A549 (cell line): ENCODE data around the gene TSSK6. TPM values are rescaled to one million over a fixed set of nuclear protein-coding genes. Genes with fewer than 3 reads are reported as not detected.

Experiments used
- ATAC-seq, 2 experiments: fragments of 200-7000 bp in 1 of 2; fragments of >200 bp in 1 of 2; cut with Nextera tagmentation in 1 of 2; cut with Tn5 transposase in 1 of 2; 3 replicates each; pipeline versions ENCODE4 v1.8.0 to v1.9.1; 2018 to 2020; ENCODE audit warnings: mild to moderate bottlenecking in 1 of 2, moderate library complexity in 1 of 2
- CTCF ChIA-PET: fragments of 300-600 bp; sonication (Branson Sonifier 250); formaldehyde crosslinking; extraction: SDS; loops from one replicate; lab custom pipeline; 2021; ENCODE audit warnings: antibody characterized with exemption, inconsistent platforms; lab: Yijun Ruan, JAX
- POLR2A ChIA-PET: fragments of 350-600 bp; formaldehyde crosslinking; extraction: SDS; loops from one replicate; lab custom pipeline; 2021; ENCODE audit warnings: antibody characterized with exemption, inconsistent platforms; lab: Yijun Ruan, JAX
- DNase-seq, 2 experiments: peaks; one replicate each; pipeline versions ENCODE4 v3.0.0 to v3.0.0-alpha.2; 2011 to 2016; ENCODE audit warnings: low read depth in 1 of 2, low spot score in 1 of 2
- FAIRE-seq: peaks from 2 replicates; lab custom pipeline; 2011; peaks lifted over from hg19 to GRCh38; lab: Jason Lieb, UNC
- H3K27ac ChIP-seq, 2 experiments: fragments of >200 bp; sonication (Bioruptor Twin); formaldehyde crosslinking; 3 replicates each; pipeline ENCODE4 v1.5.1; 2016 to 2017
- H3K4me1 ChIP-seq: fragments of >200 bp; sonication (Bioruptor Twin); formaldehyde crosslinking; 3 replicates; pipeline ENCODE4 v1.6.1; 2016
- H3K4me2 ChIP-seq: fragments of >200 bp; sonication (Bioruptor Twin); formaldehyde crosslinking; 3 replicates; pipeline ENCODE4 v1.6.1; 2016
- H3K4me3 ChIP-seq: fragments of >200 bp; sonication (Bioruptor Twin); formaldehyde crosslinking; 3 replicates; pipeline ENCODE4 v1.5.1; 2016
- H3K9me3 ChIP-seq: fragments of >200 bp; sonication (Bioruptor Twin); formaldehyde crosslinking; 3 replicates; pipeline ENCODE4 v1.6.1; 2016
- CBX2 ChIP-seq: fragments of 200-600 bp; sonication (generic); IDR thresholded peaks from 2 replicates; pipeline ENCODE4 v1.6.1; 2016; ENCODE audit warnings: low read depth, mild to moderate bottlenecking, borderline replicate concordance
- CEBPB ChIP-seq, 2 experiments: fragments of >200 bp in 1 of 2; sonication (Bioruptor Twin) in 1 of 2; formaldehyde crosslinking in 1 of 2; IDR thresholded peaks; 2 replicates each; pipeline ENCODE4 v1.6.1; 2012 to 2016
- CHD2 ChIP-seq: fragments of 150-350 bp; IDR thresholded peaks from 2 replicates; pipeline ENCODE4 v1.6.1; 2014; ENCODE audit warnings: low read length; ENCODE audit not compliant: partially characterized antibody
- CTCF ChIP-seq: fragments of >200 bp; sonication (Bioruptor Twin); formaldehyde crosslinking; IDR thresholded peaks from 3 replicates; pipeline ENCODE4 v1.5.1; 2016
- EHF ChIP-seq: fragments of 250-450 bp; sonication (Bioruptor Pico); IDR thresholded peaks from 2 replicates; pipeline ENCODE4 v1.5.0; 2020; ENCODE audit warnings: mild to moderate bottlenecking
- ESRRA ChIP-seq: fragments of 150-350 bp; IDR thresholded peaks from 2 replicates; pipeline ENCODE4 v1.6.1; 2014; ENCODE audit warnings: mild to moderate bottlenecking, low read length, borderline replicate concordance
- FOSB ChIP-seq: fragments of 250-450 bp; sonication (Bioruptor Pico); IDR thresholded peaks from 2 replicates; pipeline ENCODE4 v1.5.0; 2020; ENCODE audit warnings: mild to moderate bottlenecking, moderate library complexity
- HDAC2 ChIP-seq: fragments of 200-600 bp; sonication (generic); IDR thresholded peaks from 2 replicates; pipeline ENCODE4 v1.6.1; 2016
- HEYL ChIP-seq: fragments of 250-450 bp; sonication (Bioruptor Pico); IDR thresholded peaks from 2 replicates; pipeline ENCODE4 v1.8.0; 2021; ENCODE audit warnings: mild to moderate bottlenecking, moderate library complexity
- MAFK ChIP-seq: fragments of 450-650 bp; IDR thresholded peaks from 2 replicates; pipeline ENCODE4 v1.6.1; 2014; ENCODE audit not compliant: partially characterized antibody
- MAX ChIP-seq: IDR thresholded peaks from 2 replicates; pipeline ENCODE4 v1.6.1; 2012
- MAZ ChIP-seq: fragments of 150-350 bp; IDR thresholded peaks from 2 replicates; pipeline ENCODE4 v1.6.1; 2014; ENCODE audit warnings: antibody characterized with exemption, low read depth, low read length, borderline replicate concordance
- MYC ChIP-seq: IDR thresholded peaks from 2 replicates; pipeline ENCODE4 v1.6.1; 2012; ENCODE audit warnings: mild to moderate bottlenecking, inconsistent platforms, low read length, improper control_type of control experiment, borderline replicate concordance
- NR3C1 ChIP-seq: fragments of >200 bp; sonication (Bioruptor Twin); formaldehyde crosslinking; IDR thresholded peaks from 3 replicates; pipeline ENCODE4 v1.6.1; 2017
- PHF8 ChIP-seq: fragments of 200-600 bp; sonication (generic); IDR thresholded peaks from 2 replicates; pipeline ENCODE4 v1.6.1; 2016; ENCODE audit warnings: low read depth, mild to moderate bottlenecking, antibody characterized with exemption, moderate library complexity, borderline replicate concordance
- RAD21 ChIP-seq, 2 experiments: fragments of >200 bp in 1 of 2; sonication (Bioruptor Twin) in 1 of 2; formaldehyde crosslinking in 1 of 2; IDR thresholded peaks in 1 of 2; conservative IDR thresholded peaks in 1 of 2; 2 replicates in 1 of 2; 3 replicates in 1 of 2; pipeline ENCODE4 v1.6.1; 2012 to 2018; ENCODE audit warnings: inconsistent platforms in 1 of 2
- RCOR1 ChIP-seq: fragments of 150-350 bp; IDR thresholded peaks from 2 replicates; pipeline ENCODE4 v1.6.1; 2014; ENCODE audit warnings: antibody characterized with exemption, low read length, low read depth
- SMC3 ChIP-seq: fragments of >200 bp; sonication (Bioruptor Twin); formaldehyde crosslinking; IDR thresholded peaks from 3 replicates; pipeline ENCODE4 v1.6.1; 2018; ENCODE audit warnings: inconsistent platforms
- SREBF2 ChIP-seq: fragments of 450-650 bp; IDR thresholded peaks from 2 replicates; pipeline ENCODE4 v1.6.1; 2014; ENCODE audit warnings: mild to moderate bottlenecking, moderate library complexity
- ZFP36 ChIP-seq: fragments of 450-650 bp; IDR thresholded peaks from 2 replicates; pipeline ENCODE4 v1.6.1; 2014; ENCODE audit warnings: borderline replicate concordance; ENCODE audit not compliant: partially characterized antibody
- ZNF302 ChIP-seq: fragments of 250-450 bp; sonication (Bioruptor Pico); IDR thresholded peaks from 2 replicates; pipeline ENCODE4 v1.9.0; 2021; ENCODE audit warnings: inconsistent platforms, mild to moderate bottlenecking, moderate library complexity
- ZSCAN20 ChIP-seq: fragments of 250-450 bp; sonication (Bioruptor Pico); IDR thresholded peaks from 2 replicates; pipeline ENCODE4 v1.8.0; 2022; ENCODE audit warnings: mild to moderate bottlenecking, moderate library complexity
- whole genome bisulfite sequencing: methylation state at CpG from one replicate; pipeline ENCODE4 v1.1.6; 2017; ENCODE audit errors: missing lambda C conversion rate; 5-methylcytosine and 5-hydroxymethylcytosine counted together
- polyA plus RNA-seq, 4 experiments: library from polyadenylated mRNA; depleted of rRNA in 3 of 4; stranded (reverse); fragments of >200 nt; fragmentation: RNase III in 1 of 4; extraction: RNeasy Plus Mini Kit Qiagen cat#74134 plus additional on column Dnase treatment in 1 of 4; gene quantifications; 2 replicates in 3 of 4; 3 replicates in 1 of 4; pipeline ENCODE4 v1.2.3, GENCODE V29; 2011 to 2017
- TF ChIP-seq, protein P1 (sequence below): IDR thresholded peaks from 2 replicates; pipeline ENCODE4 v1.6.1; 2012
- TF ChIP-seq, protein P2 (sequence below): fragments of 200-600 bp; sonication (generic); IDR thresholded peaks from 2 replicates; pipeline ENCODE4 v1.6.1; 2016; ENCODE audit warnings: antibody characterized with exemption, mild to moderate bottlenecking, moderate library complexity
- TF ChIP-seq, protein P3 (sequence below): fragments of >200 bp; sonication (Bioruptor Twin); formaldehyde crosslinking; IDR thresholded peaks from 2 replicates; pipeline ENCODE4 v1.6.1; 2016

The TSSK6 gene
- polyA plus RNA-seq, 2 of the 4 experiments (the other 2 are of a cell fraction), result 1.4 to 1.8 TPM

- no peak for TF ChIP-seq ZNF302 (CRISPR knock-in tag)
- no peak for TF ChIP-seq EHF (CRISPR knock-in tag)
- TF ChIP-seq, protein P1, sequence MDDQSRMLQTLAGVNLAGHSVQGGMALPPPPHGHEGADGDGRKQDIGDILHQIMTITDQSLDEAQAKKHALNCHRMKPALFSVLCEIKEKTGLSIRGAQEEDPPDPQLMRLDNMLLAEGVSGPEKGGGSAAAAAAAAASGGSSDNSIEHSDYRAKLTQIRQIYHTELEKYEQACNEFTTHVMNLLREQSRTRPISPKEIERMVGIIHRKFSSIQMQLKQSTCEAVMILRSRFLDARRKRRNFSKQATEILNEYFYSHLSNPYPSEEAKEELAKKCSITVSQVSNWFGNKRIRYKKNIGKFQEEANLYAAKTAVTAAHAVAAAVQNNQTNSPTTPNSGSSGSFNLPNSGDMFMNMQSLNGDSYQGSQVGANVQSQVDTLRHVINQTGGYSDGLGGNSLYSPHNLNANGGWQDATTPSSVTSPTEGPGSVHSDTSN, result no peak
- no peak for TF ChIP-seq SREBF2
- no peak for TF ChIP-seq ZSCAN20 (CRISPR knock-in tag)
- no peak for TF ChIP-seq MYC
- no peak for TF ChIP-seq HEYL (CRISPR knock-in tag)
- TF ChIP-seq RAD21 (conservative IDR thresholded peaks at IDR 0.05 in 1 of 2, IDR thresholded peaks at IDR 0.05 in 1 of 2), result peak; percentile 71 to 80
- no peak for TF ChIP-seq MAFK
- TF ChIP-seq, protein P2, sequence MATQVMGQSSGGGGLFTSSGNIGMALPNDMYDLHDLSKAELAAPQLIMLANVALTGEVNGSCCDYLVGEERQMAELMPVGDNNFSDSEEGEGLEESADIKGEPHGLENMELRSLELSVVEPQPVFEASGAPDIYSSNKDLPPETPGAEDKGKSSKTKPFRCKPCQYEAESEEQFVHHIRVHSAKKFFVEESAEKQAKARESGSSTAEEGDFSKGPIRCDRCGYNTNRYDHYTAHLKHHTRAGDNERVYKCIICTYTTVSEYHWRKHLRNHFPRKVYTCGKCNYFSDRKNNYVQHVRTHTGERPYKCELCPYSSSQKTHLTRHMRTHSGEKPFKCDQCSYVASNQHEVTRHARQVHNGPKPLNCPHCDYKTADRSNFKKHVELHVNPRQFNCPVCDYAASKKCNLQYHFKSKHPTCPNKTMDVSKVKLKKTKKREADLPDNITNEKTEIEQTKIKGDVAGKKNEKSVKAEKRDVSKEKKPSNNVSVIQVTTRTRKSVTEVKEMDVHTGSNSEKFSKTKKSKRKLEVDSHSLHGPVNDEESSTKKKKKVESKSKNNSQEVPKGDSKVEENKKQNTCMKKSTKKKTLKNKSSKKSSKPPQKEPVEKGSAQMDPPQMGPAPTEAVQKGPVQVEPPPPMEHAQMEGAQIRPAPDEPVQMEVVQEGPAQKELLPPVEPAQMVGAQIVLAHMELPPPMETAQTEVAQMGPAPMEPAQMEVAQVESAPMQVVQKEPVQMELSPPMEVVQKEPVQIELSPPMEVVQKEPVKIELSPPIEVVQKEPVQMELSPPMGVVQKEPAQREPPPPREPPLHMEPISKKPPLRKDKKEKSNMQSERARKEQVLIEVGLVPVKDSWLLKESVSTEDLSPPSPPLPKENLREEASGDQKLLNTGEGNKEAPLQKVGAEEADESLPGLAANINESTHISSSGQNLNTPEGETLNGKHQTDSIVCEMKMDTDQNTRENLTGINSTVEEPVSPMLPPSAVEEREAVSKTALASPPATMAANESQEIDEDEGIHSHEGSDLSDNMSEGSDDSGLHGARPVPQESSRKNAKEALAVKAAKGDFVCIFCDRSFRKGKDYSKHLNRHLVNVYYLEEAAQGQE, result no peak
- TF ChIP-seq PHF8, result no peak
- TF ChIP-seq CTCF, result peak; percentile 68
- TF ChIP-seq ESRRA, result no peak
- TF ChIP-seq CHD2, result no peak
- no peak for TF ChIP-seq FOSB (CRISPR knock-in tag)
- TF ChIP-seq CEBPB (IDR thresholded peaks at IDR 0.05), result no peak
- TF ChIP-seq SMC3, result peak; percentile 72
- TF ChIP-seq MAX, result 0 out of 2 replicates have a peak, but pooled peaks have one; percentile 36
- no peak for TF ChIP-seq NR3C1
- no peak for TF ChIP-seq CBX2
- no peak for TF ChIP-seq MAZ
Observed at GRCh38 chr19:19531951-19532805, 16.8 kb upstream of the TSSK6 start (continued).

DNA sequence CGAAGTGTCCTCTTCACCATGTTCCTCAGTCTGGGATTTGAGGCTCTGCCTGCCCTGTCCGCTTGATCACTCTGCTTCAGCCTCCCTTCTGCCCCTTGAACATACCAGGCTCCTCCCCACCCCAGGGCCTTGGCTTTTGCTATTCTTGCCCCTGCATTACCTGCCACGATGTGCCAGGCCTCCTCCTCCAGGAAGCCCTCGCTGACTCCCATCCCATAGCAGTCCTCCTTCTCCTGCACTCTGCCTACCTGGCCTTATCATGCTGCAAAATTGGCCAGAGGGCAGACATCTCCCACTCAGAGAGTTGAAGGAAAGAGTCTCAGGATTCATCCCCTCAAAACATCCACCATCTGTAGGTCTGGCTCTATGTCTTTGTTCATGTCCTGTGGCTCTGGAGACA, 15.5 kb upstream of the TSSK6 start:
- CTCF ChIA-PET, result interaction anchor here (0.6 to 6.4 kb wide), 7 partner anchors 12 to 237 kb away, joined by 3 to 79 read pairs (median 7); partner anchors contain the start of gene GMIP
- Histone ChIP-seq H3K27ac (no peak overlapping the region), H3K4me2 (no peak overlapping the region), H3K4me3 (no peak overlapping the region), H3K4me1 (no peaks in the 10 kb centered on the region), H3K9me3 (no peaks in the 10 kb centered on the region)
- DNase-seq, result no peak
- no peak for ATAC-seq
- FAIRE-seq, result no peak
- 89% methylated on average over 4 of the region's 4 CpGs for WGBS
- TF ChIP-seq HDAC2 (no peak), ESRRA (no peak), RCOR1 (no peak), EHF (CRISPR knock-in tag) (no peak), ZFP36 (peak; percentile 69), PHF8 (no peak)
- TF ChIP-seq, protein P3, sequence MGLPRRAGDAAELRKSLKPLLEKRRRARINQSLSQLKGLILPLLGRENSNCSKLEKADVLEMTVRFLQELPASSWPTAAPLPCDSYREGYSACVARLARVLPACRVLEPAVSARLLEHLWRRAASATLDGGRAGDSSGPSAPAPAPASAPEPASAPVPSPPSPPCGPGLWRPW, result no peak
- POLR2A ChIA-PET, result interaction anchor here (0.6 to 0.7 kb wide), 4 partner anchors 15 to 119 kb away, joined by 3 to 4 read pairs (median 4); partner anchors contain the start of genes NDUFA13 and TSSK6
